Measurements from ENCODE around the gene OR2W3.

The OR2W3 gene

GRCh38 chr1:247919952-247920351, 24.6 kb downstream of the OR2W3 start, which contains the start of gene OR2T8:
TSS of gene OR2T8 (plus strand) at chr1:247920252. CDS start at chr1:247921018, 766 bp downstream.
- no peak for DNase-seq (ENCODE audit: low read depth in 2 of 2)

- DNase-seq (ENCODE audit: low read depth in 2 of 2), result no peak
Measured at GRCh38 chr1:247923941-247924340, 28.6 kb downstream of the OR2W3 start.

- no peak for DNase-seq (ENCODE audit: low read depth in 2 of 2)
Measured at GRCh38 chr1:247924868-247925267, 29.5 kb downstream of the OR2W3 start, which contains the start of gene OR2AJ1. TSS of gene OR2AJ1 (plus strand) at chr1:247924889. CDS start at chr1:247933769, 8,880 bp downstream.

GRCh38 chr1:247933989-247934388, 38.6 kb downstream of the OR2W3 start:
- DNase-seq (ENCODE audit: low read depth in 2 of 2), result no peak

- no peak for DNase-seq (ENCODE audit: low read depth in 2 of 2)
Measured at GRCh38 chr1:247935781-247936180, 40.4 kb downstream of the OR2W3 start.

GRCh38 chr1:247936415-247936814, 41.0 kb downstream of the OR2W3 start:
- DNase-seq (ENCODE audit: low read depth in 2 of 2), result no peak

- DNase-seq (ENCODE audit: low read depth in 2 of 2), result peak; percentile 56 to 64
Measured at GRCh38 chr1:247936965-247937734, 41.8 kb downstream of the OR2W3 start.

GRCh38 chr1:247942624-247943023, 47.2 kb downstream of the OR2W3 start:
- DNase-seq (ENCODE audit: low read depth in 2 of 2), result no peak

Data from stimulated activated CD8-positive, alpha-beta memory T cell treated with anti-CD3 and anti-CD28 coated beads, Interleukin-2, amount 100 ng/mL, for 1 hour (primary cell).